ENCODE measurements around the gene TNFRSF14.

DNA sequence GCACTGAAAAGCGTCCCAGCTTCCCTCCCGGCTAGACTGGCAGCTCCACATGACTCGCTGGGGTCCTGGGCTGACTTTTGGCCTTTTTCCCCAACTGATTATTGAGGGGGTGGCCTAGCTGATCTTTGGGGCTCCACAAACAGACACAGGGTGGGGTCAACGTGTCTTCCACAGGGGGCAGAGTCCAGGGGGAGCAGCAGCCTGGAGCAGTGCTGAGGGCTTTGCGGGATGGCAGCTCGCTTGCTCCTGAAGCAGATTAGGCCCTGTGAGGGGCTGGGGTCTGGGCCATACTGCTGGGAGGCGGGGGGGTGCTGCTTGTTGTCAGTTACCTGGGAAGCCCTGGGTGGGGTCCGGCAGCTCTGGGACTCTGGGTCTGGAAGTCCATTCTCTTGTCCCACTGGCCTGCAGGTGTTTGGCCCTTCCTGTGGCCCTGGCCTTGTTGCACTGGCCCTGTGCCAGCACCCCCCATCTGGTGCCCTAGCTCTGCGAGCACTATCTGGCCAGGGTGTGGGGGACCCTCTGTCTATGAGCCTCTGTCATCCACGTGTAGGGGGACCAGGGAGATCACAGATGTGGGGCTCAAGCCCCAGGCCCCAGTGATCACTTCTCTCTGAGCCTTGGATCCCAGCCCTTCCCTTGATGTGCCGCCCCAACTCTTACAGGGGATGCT, 13.8 kb upstream of the TNFRSF14 start:
- TF ChIP-seq, protein P1, sequence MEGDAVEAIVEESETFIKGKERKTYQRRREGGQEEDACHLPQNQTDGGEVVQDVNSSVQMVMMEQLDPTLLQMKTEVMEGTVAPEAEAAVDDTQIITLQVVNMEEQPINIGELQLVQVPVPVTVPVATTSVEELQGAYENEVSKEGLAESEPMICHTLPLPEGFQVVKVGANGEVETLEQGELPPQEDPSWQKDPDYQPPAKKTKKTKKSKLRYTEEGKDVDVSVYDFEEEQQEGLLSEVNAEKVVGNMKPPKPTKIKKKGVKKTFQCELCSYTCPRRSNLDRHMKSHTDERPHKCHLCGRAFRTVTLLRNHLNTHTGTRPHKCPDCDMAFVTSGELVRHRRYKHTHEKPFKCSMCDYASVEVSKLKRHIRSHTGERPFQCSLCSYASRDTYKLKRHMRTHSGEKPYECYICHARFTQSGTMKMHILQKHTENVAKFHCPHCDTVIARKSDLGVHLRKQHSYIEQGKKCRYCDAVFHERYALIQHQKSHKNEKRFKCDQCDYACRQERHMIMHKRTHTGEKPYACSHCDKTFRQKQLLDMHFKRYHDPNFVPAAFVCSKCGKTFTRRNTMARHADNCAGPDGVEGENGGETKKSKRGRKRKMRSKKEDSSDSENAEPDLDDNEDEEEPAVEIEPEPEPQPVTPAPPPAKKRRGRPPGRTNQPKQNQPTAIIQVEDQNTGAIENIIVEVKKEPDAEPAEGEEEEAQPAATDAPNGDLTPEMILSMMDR (IDR thresholded peaks at IDR 0.05), result no peak
- TF ChIP-seq NFE2L2 (conservative IDR thresholded peaks at IDR 0.05; ENCODE audit: low read length) (no peak), POLR2A (IDR thresholded peaks at IDR 0.05; ENCODE audit: low read length) (no peak)
- TF ChIP-seq, protein P2, sequence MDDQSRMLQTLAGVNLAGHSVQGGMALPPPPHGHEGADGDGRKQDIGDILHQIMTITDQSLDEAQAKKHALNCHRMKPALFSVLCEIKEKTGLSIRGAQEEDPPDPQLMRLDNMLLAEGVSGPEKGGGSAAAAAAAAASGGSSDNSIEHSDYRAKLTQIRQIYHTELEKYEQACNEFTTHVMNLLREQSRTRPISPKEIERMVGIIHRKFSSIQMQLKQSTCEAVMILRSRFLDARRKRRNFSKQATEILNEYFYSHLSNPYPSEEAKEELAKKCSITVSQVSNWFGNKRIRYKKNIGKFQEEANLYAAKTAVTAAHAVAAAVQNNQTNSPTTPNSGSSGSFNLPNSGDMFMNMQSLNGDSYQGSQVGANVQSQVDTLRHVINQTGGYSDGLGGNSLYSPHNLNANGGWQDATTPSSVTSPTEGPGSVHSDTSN (IDR thresholded peaks at IDR 0.05), result no peak

Data from A549 (cell line).